ENCODE measurements around the gene HGS. TPM values are rescaled to one million over a fixed set of nuclear protein-coding genes. Genes with fewer than 3 reads are reported as not detected.

Gene HGS
- total and polyA plus RNA-seq, 2 donors (not counting 3 experiments of a cell fraction or from before 2014, with no cell fraction given) = 166 to 191 TPM

DNA sequence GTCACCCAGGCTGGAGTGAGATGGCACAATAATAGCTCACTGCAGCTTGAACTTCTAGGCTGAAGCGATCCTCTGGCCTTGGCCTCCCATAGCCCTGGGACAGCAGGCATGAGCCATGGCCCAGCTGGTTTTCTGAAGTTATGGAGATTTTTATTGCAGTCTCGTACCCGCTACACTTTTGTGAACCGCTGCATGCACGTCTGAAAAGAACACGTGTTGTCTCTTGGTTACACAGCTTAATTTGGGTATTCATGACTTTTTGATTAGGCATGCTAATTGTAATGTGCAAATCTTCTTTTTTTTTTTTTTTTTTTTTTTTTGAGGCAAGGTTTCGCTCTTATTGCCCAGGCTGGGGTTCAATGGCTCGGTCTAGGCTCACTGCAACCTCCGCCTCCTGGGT is 41.6 kb downstream of the HGS start:
- dilution Hi-C loops (cut with MboI; ENCODE audit: extremely low pct_ligation_motif_present, low sequenced_read_pairs) = no loop called here
- ChIA-PET CTCF (interaction anchor here (1.5 to 2.1 kb wide), 3 partner anchors 10 to 312 kb away, joined by 4 to 5 read pairs (median 5); partner anchors contain the start of gene DCXR), POLR2A (no interaction called here)
- Histone ChIP-seq H3K9me1 (replicated peaks; ENCODE audit: control insufficient read depth, extremely low read depth, insufficient read depth, low read length) (no peaks in the 10 kb centered on the region), H3K4me1 (ENCODE audit: control insufficient read depth, extremely low read depth, insufficient read depth, low read length) (peaks cover 4% of the 10 kb centered on the region), H3K4me3 (replicated peaks in 1 of 3; ENCODE audit: insufficient read depth in 1 of 3, low read depth in 1 of 3, low read length in 3 of 3) (no peak overlapping the region), H4K20me1 (replicated peaks; ENCODE audit: control insufficient read depth, extremely low read depth, insufficient read depth, low read length) (no peaks in the 10 kb centered on the region), H3K27me3 (ENCODE audit: control insufficient read depth in 2 of 2, insufficient read depth in 2 of 2, low read length in 2 of 2) (peaks cover 0 to 3% of the 10 kb centered on the region in 2 experiments), H3K36me3 (ENCODE audit: control insufficient read depth in 2 of 2, extremely low read depth in 1 of 2, insufficient read depth in 2 of 2, low read length in 2 of 2) (no peaks in the 10 kb centered on the region), H2AFZ (ENCODE audit: low read depth, low read length) (no peak overlapping the region), H3K79me2 (ENCODE audit: control insufficient read depth, insufficient read depth, low read length) (no peaks in the 10 kb centered on the region), H3K4me2 (ENCODE audit: insufficient read depth, low read length) (no peak overlapping the region), H3K27ac (ENCODE audit: insufficient read depth, low read depth, low read length) (no peak overlapping the region), H3K9me3 (replicated peaks; ENCODE audit: control insufficient read depth, insufficient read depth, low read length) (no peaks in the 10 kb centered on the region), H3K9ac (replicated peaks; ENCODE audit: extremely low read depth, insufficient read depth, low read length) (no peak overlapping the region)
- TF ChIP-seq EZH2 (IDR thresholded peaks at IDR 0.05; ENCODE audit: borderline replicate concordance, low read depth, low read length, severe bottlenecking) (no peak), GATA2 (IDR thresholded peaks at IDR 0.05; ENCODE audit: insufficient read depth, insufficient read length, low read depth, low read length) (no peak), POLR2A (IDR thresholded peaks at IDR 0.05; ENCODE audit: low read depth, low read length) (no peak), JUN (IDR thresholded peaks at IDR 0.05; ENCODE audit: borderline replicate concordance, insufficient read depth, insufficient read length, low read depth) (no peak)
- intact Hi-C loops (cut with micrococcal nuclease) = no loop called here
- FAIRE-seq = no peak
- no peak for DNase-seq (ENCODE audit: low read depth, low spot score)
- no TSS peak for BruUV-seq (replicated peaks)

DNA sequence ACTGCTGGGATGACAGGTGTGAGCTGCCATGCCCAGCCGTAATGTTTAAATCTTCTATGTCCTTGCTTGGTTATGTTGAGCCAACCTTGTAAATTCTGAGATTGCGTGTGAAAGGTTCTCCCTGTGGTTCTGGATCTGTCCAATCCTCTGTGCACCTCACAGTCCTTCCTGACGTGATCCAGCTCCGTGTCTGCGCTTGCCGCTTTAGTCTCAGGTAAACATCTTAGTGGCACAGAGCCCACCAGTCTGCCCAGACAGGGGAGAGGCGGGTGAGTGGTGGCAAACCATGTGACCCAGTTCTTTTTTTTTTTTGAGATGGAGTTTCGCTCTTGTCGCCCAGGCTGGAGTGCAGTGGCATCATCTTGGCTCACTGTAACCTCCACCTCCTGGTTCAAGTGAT is 42.2 kb downstream of the HGS start:
- Histone ChIP-seq H3K9me3 (replicated peaks; ENCODE audit: control insufficient read depth, insufficient read depth, low read length) (no peaks in the 10 kb centered on the region), H2AFZ (ENCODE audit: low read depth, low read length) (no peak overlapping the region), H3K4me1 (ENCODE audit: control insufficient read depth, extremely low read depth, insufficient read depth, low read length) (peaks cover 4% of the 10 kb centered on the region), H3K36me3 (ENCODE audit: control insufficient read depth in 2 of 2, extremely low read depth in 1 of 2, insufficient read depth in 2 of 2, low read length in 2 of 2) (no peaks in the 10 kb centered on the region), H4K20me1 (replicated peaks; ENCODE audit: control insufficient read depth, extremely low read depth, insufficient read depth, low read length) (no peaks in the 10 kb centered on the region), H3K9me1 (replicated peaks; ENCODE audit: control insufficient read depth, extremely low read depth, insufficient read depth, low read length) (no peaks in the 10 kb centered on the region), H3K27ac (ENCODE audit: insufficient read depth, low read depth, low read length) (no peak overlapping the region), H3K4me3 (replicated peaks in 1 of 3; ENCODE audit: insufficient read depth in 1 of 3, low read depth in 1 of 3, low read length in 3 of 3) (no peak overlapping the region), H3K4me2 (ENCODE audit: insufficient read depth, low read length) (no peak overlapping the region), H3K79me2 (ENCODE audit: control insufficient read depth, insufficient read depth, low read length) (no peaks in the 10 kb centered on the region), H3K27me3 (ENCODE audit: control insufficient read depth in 2 of 2, insufficient read depth in 2 of 2, low read length in 2 of 2) (peaks cover 0 to 3% of the 10 kb centered on the region in 2 experiments), H3K9ac (replicated peaks; ENCODE audit: extremely low read depth, insufficient read depth, low read length) (no peak overlapping the region)
- dilution Hi-C loops (cut with MboI; ENCODE audit: extremely low pct_ligation_motif_present, low sequenced_read_pairs) (no loop called here), intact Hi-C loops (cut with micrococcal nuclease) (no loop called here)
- CTCF ChIA-PET = interaction anchor here (1.5 to 2.1 kb wide), 3 partner anchors 10 to 312 kb away, joined by 4 to 5 read pairs (median 5); partner anchors contain the start of gene DCXR
- POLR2A ChIA-PET = no interaction called here
- BruUV-seq (replicated peaks) = no TSS peak
- TF ChIP-seq EZH2 (IDR thresholded peaks at IDR 0.05; ENCODE audit: borderline replicate concordance, low read depth, low read length, severe bottlenecking) (no peak), POLR2A (IDR thresholded peaks at IDR 0.05; ENCODE audit: low read depth, low read length) (no peak), POLR2AphosphoS5 (IDR thresholded peaks at IDR 0.05; ENCODE audit: insufficient read depth, low read depth, low read length) (no peak), FOS (IDR thresholded peaks at IDR 0.05; ENCODE audit: borderline replicate concordance, insufficient read depth, low read length) (no peak), MYC (IDR thresholded peaks at IDR 0.05; ENCODE audit: low read depth, low read length) (no peak), GATA2 (IDR thresholded peaks at IDR 0.05; ENCODE audit: insufficient read depth, insufficient read length, low read depth, low read length) (no peak), JUN (IDR thresholded peaks at IDR 0.05; ENCODE audit: borderline replicate concordance, insufficient read depth, insufficient read length, low read depth) (no peak)
- TF ChIP-seq, protein P1, sequence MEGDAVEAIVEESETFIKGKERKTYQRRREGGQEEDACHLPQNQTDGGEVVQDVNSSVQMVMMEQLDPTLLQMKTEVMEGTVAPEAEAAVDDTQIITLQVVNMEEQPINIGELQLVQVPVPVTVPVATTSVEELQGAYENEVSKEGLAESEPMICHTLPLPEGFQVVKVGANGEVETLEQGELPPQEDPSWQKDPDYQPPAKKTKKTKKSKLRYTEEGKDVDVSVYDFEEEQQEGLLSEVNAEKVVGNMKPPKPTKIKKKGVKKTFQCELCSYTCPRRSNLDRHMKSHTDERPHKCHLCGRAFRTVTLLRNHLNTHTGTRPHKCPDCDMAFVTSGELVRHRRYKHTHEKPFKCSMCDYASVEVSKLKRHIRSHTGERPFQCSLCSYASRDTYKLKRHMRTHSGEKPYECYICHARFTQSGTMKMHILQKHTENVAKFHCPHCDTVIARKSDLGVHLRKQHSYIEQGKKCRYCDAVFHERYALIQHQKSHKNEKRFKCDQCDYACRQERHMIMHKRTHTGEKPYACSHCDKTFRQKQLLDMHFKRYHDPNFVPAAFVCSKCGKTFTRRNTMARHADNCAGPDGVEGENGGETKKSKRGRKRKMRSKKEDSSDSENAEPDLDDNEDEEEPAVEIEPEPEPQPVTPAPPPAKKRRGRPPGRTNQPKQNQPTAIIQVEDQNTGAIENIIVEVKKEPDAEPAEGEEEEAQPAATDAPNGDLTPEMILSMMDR (IDR thresholded peaks at IDR 0.05; ENCODE audit: extremely low read depth in 1 of 2, insufficient read depth in 1 of 2, low read depth in 1 of 2, low read length in 2 of 2) = no peak
- TF ChIP-seq, protein P2, sequence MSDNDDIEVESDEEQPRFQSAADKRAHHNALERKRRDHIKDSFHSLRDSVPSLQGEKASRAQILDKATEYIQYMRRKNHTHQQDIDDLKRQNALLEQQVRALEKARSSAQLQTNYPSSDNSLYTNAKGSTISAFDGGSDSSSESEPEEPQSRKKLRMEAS (IDR thresholded peaks at IDR 0.05; ENCODE audit: insufficient read depth, insufficient read length) = no peak
- DNase-seq (ENCODE audit: low read depth, low spot score) = no peak
- no peak for FAIRE-seq

Measured in endothelial cell of umbilical vein (primary cell).